ENCODE measurements around the gene ICOS. TPM values are rescaled to one million over a fixed set of nuclear protein-coding genes. Genes with fewer than 3 reads are reported as not detected.
"Not testable (repeated sequence)": the region's sequence is repeated elsewhere in the genome, so short reads cannot be mapped to it uniquely, and the experiment has no call there.

Gene ICOS
- total RNA-seq, 1 donor from 2014 or later: not detected

GRCh38 chr2:203960811-203961210 is 24.2 kb downstream of the ICOS start:
- Mint-ChIP-seq H3K27me3 (ENCODE audit: unreplicated experiment) (no peaks in the 10 kb centered on the region), H3K9me3 (ENCODE audit: unreplicated experiment) (no peaks in the 10 kb centered on the region), H3K4me1 (ENCODE audit: low read depth, unreplicated experiment) (no peaks in the 10 kb centered on the region), H3K36me3 (ENCODE audit: unreplicated experiment) (no peaks in the 10 kb centered on the region), H3K4me3 (ENCODE audit: unreplicated experiment) (no peak overlapping the region), H3K27ac (ENCODE audit: unreplicated experiment) (no peak overlapping the region)
- TF ChIP-seq CTCF (IDR thresholded peaks at IDR 0.05; ENCODE audit: partially characterized antibody, unreplicated experiment): no peak
- no peak for DNase-seq

DNA sequence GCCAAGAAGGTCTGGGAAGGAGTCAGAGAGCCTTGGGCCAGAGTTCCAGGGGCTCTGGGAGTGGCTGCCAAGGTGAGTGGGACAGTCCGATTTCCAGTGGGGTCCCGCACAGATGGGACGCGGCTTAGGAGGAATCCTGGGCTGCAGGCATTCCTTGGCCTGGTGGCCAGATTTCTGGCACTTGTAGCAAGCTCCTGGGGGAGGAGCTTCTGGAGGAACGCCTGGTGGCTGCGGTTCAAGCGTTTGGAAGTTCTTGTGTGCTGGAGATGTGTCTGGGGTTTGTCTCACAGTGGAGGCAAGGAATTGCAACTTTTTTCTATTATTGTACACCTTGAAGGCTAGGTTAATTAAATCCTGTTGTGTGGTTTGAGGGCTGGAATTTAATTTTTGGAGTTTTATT is 28.6 kb downstream of the ICOS start:
- H3K27me3 Mint-ChIP-seq (ENCODE audit: unreplicated experiment); H3K27ac Mint-ChIP-seq (ENCODE audit: unreplicated experiment); DNase-seq; H3K4me3 Mint-ChIP-seq (ENCODE audit: unreplicated experiment); H3K36me3 Mint-ChIP-seq (ENCODE audit: unreplicated experiment); H3K4me1 Mint-ChIP-seq (ENCODE audit: low read depth, unreplicated experiment); H3K9me3 Mint-ChIP-seq (ENCODE audit: unreplicated experiment): not testable (repeated sequence)

GRCh38 chr2:203971251-203971650 is 34.7 kb downstream of the ICOS start:
- no peak overlapping the region for H3K27ac Mint-ChIP-seq (ENCODE audit: unreplicated experiment)
- peaks cover 2% of the 10 kb centered on the region for H3K9me3 Mint-ChIP-seq (ENCODE audit: unreplicated experiment)
- TF ChIP-seq CTCF (IDR thresholded peaks at IDR 0.05; ENCODE audit: partially characterized antibody, unreplicated experiment): no peak
- H3K36me3 Mint-ChIP-seq (ENCODE audit: unreplicated experiment): no peaks in the 10 kb centered on the region
- H3K27me3 Mint-ChIP-seq (ENCODE audit: unreplicated experiment): peaks cover 2% of the 10 kb centered on the region
- no peak overlapping the region for H3K4me3 Mint-ChIP-seq (ENCODE audit: unreplicated experiment)
- DNase-seq: no peak
- H3K4me1 Mint-ChIP-seq (ENCODE audit: low read depth, unreplicated experiment): no peaks in the 10 kb centered on the region

GRCh38 chr2:203972066-203972465 is 35.5 kb downstream of the ICOS start:
- TF ChIP-seq CTCF (IDR thresholded peaks at IDR 0.05; ENCODE audit: partially characterized antibody, unreplicated experiment): no peak
- Mint-ChIP-seq H3K4me3 (ENCODE audit: unreplicated experiment) (no peak overlapping the region), H3K9me3 (ENCODE audit: unreplicated experiment) (peaks cover 2% of the 10 kb centered on the region), H3K27me3 (ENCODE audit: unreplicated experiment) (peaks cover 2% of the 10 kb centered on the region), H3K4me1 (ENCODE audit: low read depth, unreplicated experiment) (no peaks in the 10 kb centered on the region), H3K27ac (ENCODE audit: unreplicated experiment) (no peak overlapping the region), H3K36me3 (ENCODE audit: unreplicated experiment) (no peaks in the 10 kb centered on the region)
- DNase-seq: no peak

- DNase-seq: no peak
- no peak overlapping the region for H3K27ac Mint-ChIP-seq (ENCODE audit: unreplicated experiment)
- no peak overlapping the region for H3K4me3 Mint-ChIP-seq (ENCODE audit: unreplicated experiment)
- H3K4me1 Mint-ChIP-seq (ENCODE audit: low read depth, unreplicated experiment): no peaks in the 10 kb centered on the region
- no peaks in the 10 kb centered on the region for H3K36me3 Mint-ChIP-seq (ENCODE audit: unreplicated experiment)
- H3K9me3 Mint-ChIP-seq (ENCODE audit: unreplicated experiment): peaks cover 2% of the 10 kb centered on the region
- no peak for TF ChIP-seq CTCF (IDR thresholded peaks at IDR 0.05; ENCODE audit: partially characterized antibody, unreplicated experiment)
- peaks cover 2% of the 10 kb centered on the region for H3K27me3 Mint-ChIP-seq (ENCODE audit: unreplicated experiment)
Observed at GRCh38 chr2:203973000-203973399, 36.4 kb downstream of the ICOS start.

DNA sequence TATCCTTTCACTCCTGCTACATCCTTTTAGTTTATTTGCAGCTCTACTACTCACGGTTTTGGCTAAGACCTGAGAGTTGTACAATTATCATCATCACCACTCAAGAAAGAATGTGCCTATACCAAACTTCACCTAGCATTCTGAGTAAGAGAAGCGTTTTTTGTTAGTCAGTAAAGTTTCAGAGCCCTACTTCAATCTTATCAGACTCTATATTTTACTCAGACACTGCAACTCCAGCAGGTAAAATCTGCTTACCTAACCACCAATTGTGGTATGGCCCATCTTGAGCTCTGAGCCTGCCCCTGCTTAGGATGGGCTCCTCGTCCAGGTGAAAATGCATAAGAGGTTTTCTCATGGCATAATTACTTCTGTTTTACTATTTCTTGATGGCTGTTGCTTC is 37.1 kb downstream of the ICOS start:
- Mint-ChIP-seq H3K27ac (ENCODE audit: unreplicated experiment) (no peak overlapping the region), H3K4me1 (ENCODE audit: low read depth, unreplicated experiment) (no peaks in the 10 kb centered on the region), H3K4me3 (ENCODE audit: unreplicated experiment) (no peak overlapping the region), H3K36me3 (ENCODE audit: unreplicated experiment) (no peaks in the 10 kb centered on the region), H3K9me3 (ENCODE audit: unreplicated experiment) (peaks cover 2% of the 10 kb centered on the region), H3K27me3 (ENCODE audit: unreplicated experiment) (peaks cover 2% of the 10 kb centered on the region)
- TF ChIP-seq CTCF (IDR thresholded peaks at IDR 0.05; ENCODE audit: partially characterized antibody, unreplicated experiment): no peak
- DNase-seq: no peak

Measured in glutamatergic neuron (in vitro differentiated cells).